H1 (cell line): Measurements from ENCODE around the gene WHAMM. TPM values are rescaled to one million over a fixed set of nuclear protein-coding genes. Genes with fewer than 3 reads are reported as not detected.

Source experiments
- CHD7 ChIP-seq: fragments of 300-600 bp; sonication (generic); IDR thresholded peaks from 2 replicates; pipeline ENCODE4 v1.7.1; 2012; ENCODE audit warnings: low read length, moderate library complexity, mild to moderate bottlenecking, inconsistent platforms; ENCODE audit not compliant: insufficient replicate concordance
- RNF2 ChIP-seq: fragments of 200-900, 300-1000 bp; sonication (generic); IDR thresholded peaks from 2 replicates; pipeline ENCODE4 v1.7.1; 2016; ENCODE audit warnings: borderline replicate concordance, low read depth, mild to moderate bottlenecking, antibody characterized with exemption, low read length; ENCODE audit not compliant: poor library complexity, severe bottlenecking; ENCODE audit errors: missing control alignments
- polyA plus RNA-seq, 7 experiments: library from polyadenylated mRNA; depleted of rRNA in 3 of 7; stranded (reverse) in 5 of 7; unstranded in 2 of 7; fragments of >200 nt in 5 of 7; fragments of 200-250 nt in 2 of 7; gene quantifications; 1 replicate in 5 of 7; 2 replicates in 1 of 7; 4 replicates in 1 of 7; pipeline versions ENCODE4 v1.2.1 to v1.2.3, GENCODE V29; 2011 to 2013; ENCODE audit warnings: missing spikeins in 2 of 7, mixed read lengths in 2 of 7
- total RNA-seq: library from RNA; stranded (reverse); fragmentation: NEBNext Ultra II Directional; extraction: Animal tissue kit (Norgen Biotek cat#: 25700); gene quantifications from 2 replicates; pipeline ENCODE4 v1.2.1, GENCODE V29; 2021

Gene WHAMM
- total and polyA plus RNA-seq, 2 of the 8 experiments (the other 6 are each of a cell fraction or from before 2014, with no cell fraction given) = 1.1 to 3.3 TPM

DNA sequence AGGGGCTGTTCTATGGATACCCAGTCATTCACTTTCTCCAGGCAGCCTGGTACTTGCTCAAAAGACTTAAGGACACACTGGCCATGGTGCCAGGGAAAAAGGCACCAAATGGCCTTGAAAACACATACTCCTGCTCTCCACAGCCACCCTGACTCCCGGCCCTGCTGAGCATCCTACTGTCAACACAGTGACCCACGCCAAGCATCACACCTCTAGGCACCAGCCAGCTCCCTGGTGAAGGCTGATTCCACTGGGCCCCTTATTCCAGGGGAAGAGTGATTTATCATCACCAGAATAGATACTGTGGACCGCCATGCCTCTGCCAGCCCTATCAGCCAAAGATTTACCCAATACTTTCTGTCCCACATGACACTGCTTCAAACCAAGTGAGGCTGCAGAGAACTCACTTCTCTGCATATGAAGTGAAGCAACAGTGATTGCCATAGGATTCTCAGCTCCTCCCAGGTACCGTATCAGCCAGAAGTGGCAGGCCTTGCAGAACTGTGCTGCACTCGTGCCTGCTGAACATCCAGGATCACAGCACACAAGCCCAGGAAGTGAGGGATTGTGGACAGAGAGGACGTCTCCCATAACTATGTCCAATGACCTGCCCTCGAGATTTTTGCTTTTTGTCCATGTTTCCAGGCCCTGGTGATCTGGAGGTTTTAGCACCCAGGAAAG lies 63.7 kb downstream of the WHAMM start (continued):
- TF ChIP-seq CHD7 (no peak), RNF2 (no peak)
